Myocyte (in vitro differentiated cells): ENCODE measurements around the gene UNCX. TPM values are rescaled to one million over a fixed set of nuclear protein-coding genes. Genes with fewer than 3 reads are reported as not detected.
"Not testable (repeated sequence)": the region's sequence is repeated elsewhere in the genome, so short reads cannot be mapped to it uniquely, and the experiment has no call there.

Source experiments
- DNase-seq: peaks from one replicate; pipeline ENCODE4 v3.0.0-alpha.2; 2012; ENCODE audit warnings: low read depth
- total RNA-seq: library from RNA; depleted of rRNA; stranded (reverse); fragments of >200 nt; gene quantifications from 2 replicates; pipeline ENCODE4 v1.2.3, GENCODE V29; 2014

UNCX gene
- total RNA-seq, 1 donor from 2014 or later = not detected

DNA sequence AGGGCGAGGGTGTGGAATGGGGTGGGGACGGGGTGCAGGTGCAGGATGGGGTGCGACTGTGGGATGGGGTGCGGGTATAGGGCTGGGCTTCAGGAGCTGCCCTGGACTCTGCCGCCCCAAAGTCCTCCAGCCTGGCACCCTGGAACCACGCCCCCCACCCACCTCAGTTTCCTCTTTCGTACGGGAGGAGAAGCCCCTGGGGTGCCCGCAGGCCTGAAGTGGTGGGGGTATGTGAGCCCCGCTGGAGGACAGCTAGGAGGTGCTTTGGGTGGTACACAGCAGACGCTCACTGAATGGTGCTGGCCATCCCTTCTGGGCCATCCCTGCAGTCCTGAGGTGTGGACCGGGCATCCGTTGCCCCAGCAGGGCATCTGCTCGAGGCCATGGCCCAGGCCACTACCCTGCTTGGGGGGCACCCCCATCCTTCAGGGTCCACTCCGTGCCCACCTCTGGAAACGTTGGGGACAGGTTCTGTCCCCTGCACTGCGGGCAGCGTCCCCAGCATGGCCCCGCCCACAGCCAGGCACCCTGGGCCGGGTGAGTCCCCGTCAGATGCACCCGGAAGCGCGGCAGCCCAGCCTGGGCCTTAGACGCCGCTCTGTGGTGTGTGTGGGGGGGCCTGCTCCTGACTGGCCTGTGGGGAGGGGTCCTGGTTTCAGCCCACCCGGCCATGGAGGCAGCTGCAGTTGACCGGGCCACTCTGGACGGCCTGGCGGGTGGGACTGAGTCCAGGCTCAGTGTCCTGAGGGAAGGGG lies 41.6 kb downstream of the UNCX start:
- no peak for DNase-seq

DNA sequence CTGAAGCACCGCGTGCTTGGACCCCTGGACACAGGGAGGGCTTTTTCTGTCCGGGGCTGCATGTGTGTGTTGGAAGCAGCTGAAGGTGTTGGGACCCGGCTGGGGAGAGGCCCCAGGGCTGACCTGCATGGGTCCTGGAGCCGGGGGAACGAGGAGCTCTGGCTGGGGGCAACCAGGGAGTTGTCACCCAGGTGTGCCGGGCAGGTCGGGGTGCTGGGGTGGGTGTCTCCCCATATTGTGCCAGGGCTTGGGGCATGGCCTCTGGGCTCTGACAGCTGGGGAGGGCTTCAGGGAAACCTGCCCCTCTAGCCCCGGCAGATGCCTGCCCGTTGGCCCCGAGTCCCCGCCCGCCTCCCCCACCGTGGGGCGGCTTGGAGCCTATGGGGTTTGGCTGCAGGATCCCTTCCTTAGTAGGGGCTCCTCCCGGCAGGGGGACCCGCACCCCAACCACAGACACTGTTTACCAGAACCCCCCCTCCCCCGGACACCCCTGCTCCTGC lies 42.3 kb downstream of the UNCX start:
- no peak for DNase-seq

DNA sequence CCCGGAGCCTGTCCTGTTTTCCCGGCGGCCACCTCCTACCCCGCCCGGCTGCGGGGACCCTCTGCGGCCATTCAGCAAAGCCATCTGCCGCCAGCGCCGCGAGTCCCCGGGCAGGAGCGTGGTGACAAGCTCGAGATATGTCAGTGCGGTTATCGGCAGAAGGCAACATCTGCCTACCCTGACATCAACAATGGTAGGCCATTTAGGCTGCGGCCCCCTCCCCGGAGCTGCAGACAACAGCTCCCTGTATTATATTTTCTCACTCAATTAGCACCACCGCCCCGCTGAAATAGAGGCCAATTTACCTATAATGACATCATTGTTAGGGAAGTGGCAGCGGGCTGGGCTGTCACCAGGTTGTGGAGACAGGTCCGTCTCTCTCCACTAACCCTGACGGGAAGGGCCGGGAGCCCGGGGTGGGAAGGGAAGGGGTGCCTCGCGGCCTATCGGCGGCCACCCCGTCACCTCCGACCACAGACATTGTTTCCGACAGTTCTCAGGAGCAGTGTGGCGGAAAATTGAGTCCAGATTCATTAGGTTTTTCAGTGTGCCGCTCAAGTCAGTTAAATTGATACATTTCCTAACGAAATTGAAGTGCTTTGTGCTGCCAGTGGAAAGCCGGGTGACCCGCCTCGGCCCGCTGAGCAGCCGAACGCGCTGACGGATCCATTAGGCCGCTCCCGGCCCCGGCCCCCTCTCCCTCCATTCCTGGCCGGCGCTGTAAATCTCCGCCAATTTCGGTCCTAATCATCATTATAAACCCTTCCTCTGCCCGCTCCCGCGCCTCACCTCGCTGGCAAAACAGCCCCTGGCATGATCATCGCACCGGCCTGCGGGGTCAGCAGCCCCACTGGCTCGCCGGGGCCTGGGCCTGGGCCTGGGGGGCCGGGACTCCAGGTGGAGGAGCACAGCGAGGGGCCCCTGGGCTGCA lies 43.0 kb downstream of the UNCX start:
- no peak for DNase-seq

- no peak for DNase-seq
Measured at GRCh38 chr7:1276626-1277175, 44.0 kb downstream of the UNCX start.

DNA sequence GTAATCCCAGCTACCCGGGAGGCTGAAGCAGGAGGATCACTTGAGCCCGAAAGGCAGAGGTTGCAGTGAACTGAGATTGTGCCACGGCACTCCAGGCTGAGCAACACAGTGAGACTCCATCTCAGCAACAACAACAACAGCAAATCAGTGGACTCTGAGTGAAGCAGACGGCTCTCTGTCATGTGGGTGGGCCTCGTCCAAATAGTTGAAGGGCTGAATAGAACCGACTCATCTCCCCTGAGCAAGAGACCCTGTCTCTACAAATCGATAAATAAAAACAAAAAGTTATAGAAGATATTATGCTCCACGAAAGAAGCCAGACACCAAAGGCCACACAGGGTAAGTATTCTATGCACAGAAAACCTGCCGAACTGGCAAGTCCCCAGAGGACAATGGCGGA lies 45.9 kb downstream of the UNCX start:
- no peak for DNase-seq

- DNase-seq = no peak
Measured at GRCh38 chr7:1279041-1279440, 46.4 kb downstream of the UNCX start.

GRCh38 chr7:1279895-1280294 lies 47.2 kb downstream of the UNCX start:
- not testable (repeated sequence) for DNase-seq

GRCh38 chr7:1281068-1281467 lies 48.4 kb downstream of the UNCX start:
- no peak for DNase-seq

- DNase-seq = no peak
Measured at GRCh38 chr7:1282679-1283078, 50.0 kb downstream of the UNCX start.

GRCh38 chr7:1283337-1283736 lies 50.7 kb downstream of the UNCX start:
- no peak for DNase-seq

DNA sequence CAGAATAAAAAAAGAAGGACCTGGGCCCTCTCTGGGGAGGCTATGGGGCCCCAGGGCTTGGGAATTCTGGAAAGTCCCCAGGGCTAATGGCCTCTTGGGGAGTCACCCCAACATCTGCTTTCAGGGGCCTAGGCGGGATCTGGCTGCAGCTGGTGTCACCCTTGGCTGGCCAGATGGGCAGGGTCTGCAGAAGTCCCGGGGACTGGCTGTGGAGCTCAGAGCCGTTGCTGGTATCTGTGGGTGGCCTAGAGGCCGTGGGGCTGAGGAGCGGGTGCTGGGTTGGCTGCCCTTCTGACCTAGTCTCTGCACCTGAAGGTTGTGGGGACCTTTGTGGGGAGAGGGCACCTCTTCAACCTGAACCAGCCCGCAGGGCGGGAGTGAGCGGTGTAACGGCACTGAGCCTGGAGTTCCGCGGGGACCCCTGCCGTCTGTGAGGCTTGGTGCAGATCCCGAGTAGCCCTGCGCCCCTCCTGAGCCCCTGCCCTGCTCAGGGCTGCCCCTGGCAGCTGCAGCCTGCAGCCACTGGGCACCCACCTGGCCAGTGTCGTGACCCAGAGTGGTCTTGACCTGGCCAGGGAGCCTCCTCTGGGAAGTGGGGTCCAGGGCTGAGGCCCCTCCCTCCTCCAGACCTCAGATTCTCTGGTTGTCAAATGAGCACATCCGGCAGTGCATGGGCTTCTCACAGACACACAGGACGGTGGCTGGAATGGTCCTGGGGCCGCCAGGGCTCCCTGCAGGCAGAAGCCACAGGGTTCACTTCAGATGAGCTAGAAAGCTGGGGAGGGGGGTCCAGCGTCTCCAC lies 51.5 kb downstream of the UNCX start:
- DNase-seq = no peak

- DNase-seq = no peak
Measured at GRCh38 chr7:1284743-1285458, 52.2 kb downstream of the UNCX start.

DNA sequence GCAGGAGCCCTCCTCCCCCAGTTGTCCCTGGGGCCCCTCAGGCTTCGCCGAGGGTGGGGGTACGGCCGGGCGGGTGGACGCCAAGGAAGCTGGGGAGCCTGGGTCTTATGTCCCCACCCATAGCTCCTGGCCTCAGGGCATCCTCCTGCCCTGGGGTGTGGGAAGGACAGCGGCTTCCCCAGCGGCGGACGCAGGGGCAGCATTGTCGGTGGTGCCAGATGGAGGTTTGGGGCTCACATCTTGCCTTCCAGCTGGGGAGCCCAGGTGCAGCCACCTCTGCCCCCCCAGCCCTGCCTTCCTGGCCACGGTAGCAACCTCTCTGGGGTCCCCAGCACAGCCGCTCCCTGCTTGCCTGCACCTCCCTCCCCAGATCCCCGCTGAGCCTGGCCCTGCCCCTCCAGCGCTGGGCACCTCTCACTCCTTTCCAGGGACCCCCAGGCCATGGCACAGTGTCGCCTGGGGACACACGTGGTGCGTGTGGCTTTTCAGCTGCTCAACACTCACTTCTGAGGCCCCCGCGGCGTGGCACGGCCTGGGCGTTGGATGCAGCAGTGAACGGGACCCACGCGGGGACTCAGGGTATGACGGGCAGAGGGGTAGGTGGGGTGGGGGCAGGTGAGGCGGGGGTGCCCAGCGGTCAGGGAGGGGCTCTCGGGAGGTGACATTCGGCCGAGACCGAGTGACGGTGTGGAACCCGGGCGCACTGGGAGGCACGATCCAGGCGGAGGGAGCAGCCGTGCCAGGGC lies 53.1 kb downstream of the UNCX start:
- DNase-seq = no peak

Other genes starting within 250 kb of the UNCX start
- gene CYP2W1, start 249.7 kb upstream of the UNCX start, total RNA-seq = not detected in 2 replicates
- gene GPR146, start 188.3 kb upstream of the UNCX start, total RNA-seq = 2.2 and 3.2 TPM in 2 replicates
- 1.1 and 1.6 TPM in 2 replicates for gene GPER1, start 144.8 kb upstream of the UNCX start, total RNA-seq
- 11.7 and 16.7 TPM in 2 replicates for gene ZFAND2A, start 72.7 kb upstream of the UNCX start, total RNA-seq
- gene MICALL2, start 226.6 kb downstream of the UNCX start, total RNA-seq = 25.4 and 36.7 TPM in 2 replicates